AG04449 (cell line): ENCODE measurements around the gene TXNRD1.

Source experiments
- CTCF ChIA-PET: fragments of 350-600 bp; formaldehyde crosslinking; extraction: SDS; loops from one replicate; lab custom pipeline; 2021; ENCODE audit warnings: antibody characterized with exemption; lab: Yijun Ruan, JAX
- POLR2A ChIA-PET: fragments of 400-600, 350-600 bp; formaldehyde crosslinking; extraction: SDS; loops from one replicate; lab custom pipeline; 2020; ENCODE audit warnings: antibody characterized with exemption, inconsistent platforms; lab: Yijun Ruan, JAX
- DNase-seq: peaks from one replicate; pipeline ENCODE4 v3.0.0-alpha.2; 2010; ENCODE audit warnings: low read depth, low spot score
- H3K4me3 ChIP-seq: 2 replicates; pipeline ENCODE4 v1.5.1; 2011; ENCODE audit warnings: low read depth, mild to moderate bottlenecking, control low read depth, low read length
- CTCF ChIP-seq: IDR thresholded peaks from one replicate; pipeline ENCODE4 v1.5.1; 2011; ENCODE audit warnings: mild to moderate bottlenecking, moderate library complexity, low read length, control low read depth, inconsistent platforms; ENCODE audit not compliant: insufficient read depth; ENCODE audit errors: missing control alignments

Gene TXNRD1

GRCh38 chr12:104342635-104343249 is 127.2 kb downstream of the TXNRD1 start:
- TF ChIP-seq CTCF, result no peak
- DNase-seq, result no peak
- no peak overlapping the region for H3K4me3 ChIP-seq
- ChIA-PET POLR2A (no interaction called here), CTCF (interaction anchor here (1.0 to 3.2 kb wide), 3 partner anchors 16 to 535 kb away, joined by 4 to 13 read pairs (median 5); no protein-coding TSS in a partner anchor)

DNA sequence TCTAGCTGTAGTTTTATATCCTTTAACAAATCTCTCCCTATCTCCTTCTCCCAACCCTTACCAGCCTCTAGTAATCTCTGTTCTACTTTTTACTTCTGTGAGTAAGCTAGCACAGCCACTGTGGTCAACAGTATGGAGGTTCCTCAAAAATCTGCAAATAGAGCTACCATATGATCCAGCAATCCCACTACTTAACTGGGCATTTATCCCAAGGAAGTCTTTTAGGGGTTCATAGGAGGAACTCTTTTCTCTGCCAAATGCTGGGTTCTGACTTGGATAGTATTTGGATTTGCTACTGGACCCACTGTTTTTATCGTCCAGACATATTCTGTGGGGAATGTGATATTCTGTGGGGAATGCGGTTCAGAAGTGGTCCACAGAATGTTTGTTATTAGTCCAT is 129.1 kb downstream of the TXNRD1 start:
- ChIA-PET CTCF (no interaction called here), POLR2A (no interaction called here)
- H3K4me3 ChIP-seq, result no peak overlapping the region
- DNase-seq, result no peak
- TF ChIP-seq CTCF, result no peak

DNA sequence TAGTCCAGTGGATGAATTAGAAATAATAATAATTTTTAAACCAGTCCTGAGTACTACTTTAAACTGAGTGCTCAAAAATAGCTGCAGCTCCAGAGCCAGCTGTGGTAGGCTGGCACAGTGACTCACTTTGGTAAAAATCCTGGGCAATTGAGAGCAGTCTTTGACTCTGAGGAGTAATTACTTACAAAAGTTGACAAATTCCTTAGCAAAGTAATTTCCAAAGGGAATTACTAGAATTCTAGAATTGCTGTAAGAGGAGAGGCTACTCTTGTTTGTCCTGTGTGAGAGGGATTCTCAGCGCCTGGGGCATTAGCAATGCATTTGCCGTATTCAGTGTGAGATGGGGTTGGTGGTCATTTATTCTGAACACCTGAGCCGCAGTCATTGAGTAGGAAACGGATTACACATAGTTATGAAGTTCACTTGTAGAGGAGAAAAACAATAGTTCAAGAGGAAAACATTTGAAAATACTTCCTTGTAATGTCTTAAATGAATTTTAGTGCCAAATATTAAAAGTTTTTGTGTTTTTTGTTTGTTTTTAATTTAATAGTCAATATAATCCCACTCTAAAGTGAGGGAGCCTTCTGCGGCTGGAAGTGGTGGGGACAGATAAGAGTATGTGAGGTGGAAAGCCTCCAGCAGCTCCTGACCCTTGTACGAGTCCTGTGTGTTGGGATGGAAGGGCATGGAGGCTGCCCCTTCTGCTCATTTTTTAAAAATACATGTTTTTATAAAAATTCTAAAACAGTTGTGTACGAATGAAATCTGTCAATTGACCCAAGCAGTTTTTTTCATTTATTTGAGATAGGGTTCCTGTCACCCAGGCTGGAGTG is 129.9 kb downstream of the TXNRD1 start:
- ChIA-PET POLR2A (no interaction called here), CTCF (no interaction called here)
- no peak overlapping the region for H3K4me3 ChIP-seq
- DNase-seq, result no peak
- TF ChIP-seq CTCF, result no peak

DNA sequence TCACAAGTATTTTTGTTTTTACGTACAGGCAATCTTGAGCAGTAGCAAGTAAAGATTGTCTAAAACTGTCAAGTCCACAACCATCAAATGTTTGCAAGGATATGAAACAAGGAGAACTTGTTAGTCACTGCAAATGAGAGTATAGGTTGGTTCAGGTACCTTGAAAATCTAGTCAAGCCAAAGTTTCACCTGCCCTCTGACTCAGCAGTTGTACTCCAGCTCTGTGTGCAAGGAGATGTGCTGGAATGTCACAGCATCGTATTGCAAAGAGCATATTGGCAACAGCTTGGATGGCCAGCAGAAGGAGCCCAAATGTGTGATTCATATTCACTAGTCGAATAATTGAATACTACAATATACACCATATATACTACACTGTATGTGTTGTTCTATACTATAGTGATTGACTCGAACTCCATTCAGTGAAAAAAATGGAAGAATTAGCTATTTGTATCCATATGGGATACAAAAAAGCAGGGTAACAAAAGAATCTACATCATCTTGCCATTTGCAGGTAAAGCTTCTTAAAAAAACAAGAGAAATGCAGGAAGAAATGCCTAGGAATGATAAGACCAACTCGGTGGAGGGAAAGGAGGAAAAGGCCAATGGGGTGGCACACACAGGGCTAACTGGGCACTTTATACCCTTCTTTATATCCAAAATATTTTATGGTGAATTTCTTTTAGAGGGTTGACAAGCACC is 131.9 kb downstream of the TXNRD1 start:
- POLR2A ChIA-PET, result no interaction called here
- DNase-seq, result no peak
- TF ChIP-seq CTCF, result no peak
- H3K4me3 ChIP-seq, result no peak overlapping the region
- CTCF ChIA-PET, result no interaction called here

GRCh38 chr12:104348283-104348993 is 132.9 kb downstream of the TXNRD1 start:
- H3K4me3 ChIP-seq, result no peak overlapping the region
- ChIA-PET POLR2A (no interaction called here), CTCF (interaction anchor here (0.9 to 1.9 kb wide), 2 partner anchors 10 to 529 kb away, joined by 7 to 8 read pairs; no protein-coding TSS in a partner anchor)
- no peak for DNase-seq
- no peak for TF ChIP-seq CTCF
